Neural cell (in vitro differentiated cells): ENCODE results near the gene LRMDA. TPM values are rescaled to one million over a fixed set of nuclear protein-coding genes. Genes with fewer than 3 reads are reported as not detected.

Experiments used
- H2AFZ ChIP-seq: fragments of 200-600, 300-800 bp; sonication (generic), shearing (Covaris generic); 2 replicates; pipeline ENCODE4 v1.6.0; 2014; ENCODE audit warnings: low read depth, mild to moderate bottlenecking, antibody characterized with exemption, low read length, moderate library complexity
- H3F3A ChIP-seq: fragments of 200-600 bp; shearing (Covaris generic); 2 replicates; pipeline ENCODE4 v1.6.1; 2016; ENCODE audit warnings: mild to moderate bottlenecking, moderate library complexity, mixed read lengths, antibody characterized with exemption, low read length; ENCODE audit not compliant: insufficient read depth, poor library complexity, severe bottlenecking
- H3K27ac ChIP-seq: fragments of 200-600, 300-800 bp; sonication (generic), shearing (Covaris generic); 2 replicates; pipeline ENCODE4 v1.5.1; 2014; ENCODE audit warnings: mild to moderate bottlenecking, low read length, moderate library complexity
- H3K27me3 ChIP-seq: fragments of 300-800, 200-600 bp; sonication (generic), shearing (Covaris generic); 2 replicates; pipeline ENCODE4 v1.6.0; 2014; ENCODE audit warnings: mild to moderate bottlenecking, low read depth, low read length, moderate library complexity; ENCODE audit not compliant: insufficient read depth
- H3K36me3 ChIP-seq: fragments of 300-800, 200-600 bp; sonication (generic), shearing (Covaris generic); 2 replicates; pipeline ENCODE4 v1.5.1; 2014; ENCODE audit warnings: mild to moderate bottlenecking, antibody characterized with exemption, low read length, moderate library complexity; ENCODE audit not compliant: insufficient read depth
- H3K4me2 ChIP-seq: fragments of 300-800, 200-600 bp; sonication (generic), shearing (Covaris generic); 2 replicates; pipeline ENCODE4 v1.6.0; 2014; ENCODE audit warnings: mild to moderate bottlenecking, low read length
- H3K4me3 ChIP-seq: fragments of 300-800, 200-600 bp; sonication (generic), shearing (Covaris generic); 2 replicates; pipeline ENCODE4 v1.5.1; 2014; ENCODE audit warnings: mild to moderate bottlenecking, low read length, moderate library complexity
- H3K79me2 ChIP-seq: fragments of 200-600 bp; shearing (Covaris generic); replicated peaks from 2 replicates; pipeline ENCODE4 v1.6.0; 2014; ENCODE audit warnings: mild to moderate bottlenecking, low read length, moderate library complexity; ENCODE audit not compliant: insufficient read depth
- H3K9ac ChIP-seq: fragments of 300-800, 200-600 bp; sonication (generic), shearing (Covaris generic); 2 replicates; pipeline ENCODE4 v1.6.1; 2016; ENCODE audit warnings: mild to moderate bottlenecking, low read length, mixed read lengths
- H3K9me2 ChIP-seq: fragments of 200-600 bp; shearing (Covaris generic); 2 replicates; pipeline ENCODE4 v1.6.1; 2016; ENCODE audit warnings: mild to moderate bottlenecking, low read length, mixed read lengths; ENCODE audit not compliant: insufficient read depth
- H3K9me3 ChIP-seq: fragments of 200-600, 300-800 bp; sonication (generic), shearing (Covaris generic); 2 replicates; pipeline ENCODE4 v1.6.1; 2016; ENCODE audit warnings: mild to moderate bottlenecking, mixed run types, low read length, moderate library complexity, mixed read lengths
- H4K20me1 ChIP-seq: fragments of 200-600 bp; shearing (Covaris generic); 2 replicates; pipeline ENCODE4 v1.6.1; 2016; ENCODE audit warnings: mild to moderate bottlenecking, mixed run types; ENCODE audit not compliant: insufficient read depth
- EP300 ChIP-seq: fragments of 450-650 bp; conservative IDR thresholded peaks from 2 replicates; pipeline ENCODE4 v1.6.1; 2014; ENCODE audit warnings: antibody characterized with exemption, mild to moderate bottlenecking, moderate library complexity; ENCODE audit not compliant: poor library complexity, severe bottlenecking
- EZH2 ChIP-seq: fragments of 200-600, 300-800 bp; shearing (Covaris generic), sonication (generic); IDR thresholded peaks from 2 replicates; pipeline ENCODE4 v1.6.1; 2014; ENCODE audit warnings: antibody characterized with exemption, low read length, borderline replicate concordance, mild to moderate bottlenecking; ENCODE audit not compliant: insufficient read depth, poor library complexity, severe bottlenecking
- MXI1 ChIP-seq: fragments of 450-650 bp; conservative IDR thresholded peaks from 2 replicates; pipeline ENCODE4 v1.6.1; 2014; ENCODE audit warnings: antibody characterized with exemption, mild to moderate bottlenecking; ENCODE audit not compliant: poor library complexity, severe bottlenecking
- POLR2AphosphoS5 ChIP-seq: IDR thresholded peaks from 2 replicates; pipeline ENCODE4 v1.6.1; 2012
- RAD21 ChIP-seq: fragments of 450-650 bp; conservative IDR thresholded peaks from 2 replicates; pipeline ENCODE4 v1.6.1; 2014; ENCODE audit warnings: antibody characterized with exemption, mild to moderate bottlenecking, moderate library complexity
- SMC3 ChIP-seq: fragments of 450-650 bp; conservative IDR thresholded peaks from 2 replicates; pipeline ENCODE4 v1.6.1; 2014; ENCODE audit warnings: antibody characterized with exemption, mild to moderate bottlenecking, moderate library complexity; ENCODE audit not compliant: poor library complexity
- TAF1 ChIP-seq: IDR thresholded peaks from 2 replicates; pipeline ENCODE4 v1.6.1; 2012; ENCODE audit warnings: low read depth
- polyA plus RNA-seq: library from polyadenylated mRNA; depleted of rRNA; stranded (reverse); fragments of >200 nt; gene quantifications from 2 replicates; pipeline ENCODE4 v1.2.3, GENCODE V29; 2014
- TF ChIP-seq, protein P1 (sequence below): IDR thresholded peaks from 2 replicates; pipeline ENCODE4 v1.6.1; 2012; ENCODE audit warnings: borderline replicate concordance
- TF ChIP-seq, protein P2 (sequence below): fragments of 450-650 bp; IDR thresholded peaks from 2 replicates; pipeline ENCODE4 v1.5.1; 2014; ENCODE audit warnings: antibody characterized with exemption, mild to moderate bottlenecking, moderate library complexity; ENCODE audit not compliant: poor library complexity, severe bottlenecking

The LRMDA gene
- polyA plus RNA-seq, 1 donor from 2014 or later, result 5.6 TPM

DNA sequence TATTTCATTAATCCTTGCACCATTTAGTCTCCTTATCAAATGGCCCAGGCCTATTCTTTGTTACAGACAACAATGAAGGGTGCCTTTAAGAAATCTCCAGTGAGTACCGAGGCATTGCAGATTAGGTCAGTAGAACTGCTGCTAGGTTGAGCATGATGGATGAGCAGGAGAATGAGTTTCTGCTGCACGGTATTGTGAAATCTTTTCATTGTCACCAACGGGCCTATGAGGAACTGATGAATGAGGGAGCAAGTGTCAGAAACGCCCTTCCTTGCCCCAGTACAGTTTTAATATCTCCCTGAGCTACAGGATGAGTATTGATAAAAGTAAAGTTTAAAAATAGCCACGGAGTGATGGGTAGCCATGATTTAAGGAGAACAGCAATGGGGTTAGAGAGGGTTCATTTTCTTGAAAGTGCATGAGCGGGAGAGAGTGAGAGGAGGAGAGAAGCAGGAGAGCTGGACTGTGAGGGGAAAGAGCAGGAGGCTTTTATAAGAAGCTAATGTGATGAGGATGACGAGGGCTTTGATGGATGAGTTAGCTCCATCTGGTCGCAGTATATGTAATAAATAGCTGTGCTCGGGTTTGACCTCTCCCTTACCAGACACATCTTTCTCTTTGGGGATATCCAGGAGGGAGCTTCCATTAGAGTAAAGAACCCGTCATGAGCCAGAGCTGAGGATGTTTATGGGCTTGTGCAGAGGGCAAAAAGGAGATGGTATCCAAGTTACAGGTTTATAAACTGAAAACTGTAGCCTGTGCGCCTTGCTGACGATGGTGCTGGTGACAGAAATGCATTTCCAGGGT is 526.1 kb downstream of the LRMDA start:
- TF ChIP-seq EZH2 (no peak), SMC3 (no peak), TAF1 (no peak), POLR2AphosphoS5 (no peak), EP300 (no peak), MXI1 (no peak), RAD21 (no peak)
- TF ChIP-seq, protein P1, sequence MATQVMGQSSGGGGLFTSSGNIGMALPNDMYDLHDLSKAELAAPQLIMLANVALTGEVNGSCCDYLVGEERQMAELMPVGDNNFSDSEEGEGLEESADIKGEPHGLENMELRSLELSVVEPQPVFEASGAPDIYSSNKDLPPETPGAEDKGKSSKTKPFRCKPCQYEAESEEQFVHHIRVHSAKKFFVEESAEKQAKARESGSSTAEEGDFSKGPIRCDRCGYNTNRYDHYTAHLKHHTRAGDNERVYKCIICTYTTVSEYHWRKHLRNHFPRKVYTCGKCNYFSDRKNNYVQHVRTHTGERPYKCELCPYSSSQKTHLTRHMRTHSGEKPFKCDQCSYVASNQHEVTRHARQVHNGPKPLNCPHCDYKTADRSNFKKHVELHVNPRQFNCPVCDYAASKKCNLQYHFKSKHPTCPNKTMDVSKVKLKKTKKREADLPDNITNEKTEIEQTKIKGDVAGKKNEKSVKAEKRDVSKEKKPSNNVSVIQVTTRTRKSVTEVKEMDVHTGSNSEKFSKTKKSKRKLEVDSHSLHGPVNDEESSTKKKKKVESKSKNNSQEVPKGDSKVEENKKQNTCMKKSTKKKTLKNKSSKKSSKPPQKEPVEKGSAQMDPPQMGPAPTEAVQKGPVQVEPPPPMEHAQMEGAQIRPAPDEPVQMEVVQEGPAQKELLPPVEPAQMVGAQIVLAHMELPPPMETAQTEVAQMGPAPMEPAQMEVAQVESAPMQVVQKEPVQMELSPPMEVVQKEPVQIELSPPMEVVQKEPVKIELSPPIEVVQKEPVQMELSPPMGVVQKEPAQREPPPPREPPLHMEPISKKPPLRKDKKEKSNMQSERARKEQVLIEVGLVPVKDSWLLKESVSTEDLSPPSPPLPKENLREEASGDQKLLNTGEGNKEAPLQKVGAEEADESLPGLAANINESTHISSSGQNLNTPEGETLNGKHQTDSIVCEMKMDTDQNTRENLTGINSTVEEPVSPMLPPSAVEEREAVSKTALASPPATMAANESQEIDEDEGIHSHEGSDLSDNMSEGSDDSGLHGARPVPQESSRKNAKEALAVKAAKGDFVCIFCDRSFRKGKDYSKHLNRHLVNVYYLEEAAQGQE, result no peak
- TF ChIP-seq, protein P2, sequence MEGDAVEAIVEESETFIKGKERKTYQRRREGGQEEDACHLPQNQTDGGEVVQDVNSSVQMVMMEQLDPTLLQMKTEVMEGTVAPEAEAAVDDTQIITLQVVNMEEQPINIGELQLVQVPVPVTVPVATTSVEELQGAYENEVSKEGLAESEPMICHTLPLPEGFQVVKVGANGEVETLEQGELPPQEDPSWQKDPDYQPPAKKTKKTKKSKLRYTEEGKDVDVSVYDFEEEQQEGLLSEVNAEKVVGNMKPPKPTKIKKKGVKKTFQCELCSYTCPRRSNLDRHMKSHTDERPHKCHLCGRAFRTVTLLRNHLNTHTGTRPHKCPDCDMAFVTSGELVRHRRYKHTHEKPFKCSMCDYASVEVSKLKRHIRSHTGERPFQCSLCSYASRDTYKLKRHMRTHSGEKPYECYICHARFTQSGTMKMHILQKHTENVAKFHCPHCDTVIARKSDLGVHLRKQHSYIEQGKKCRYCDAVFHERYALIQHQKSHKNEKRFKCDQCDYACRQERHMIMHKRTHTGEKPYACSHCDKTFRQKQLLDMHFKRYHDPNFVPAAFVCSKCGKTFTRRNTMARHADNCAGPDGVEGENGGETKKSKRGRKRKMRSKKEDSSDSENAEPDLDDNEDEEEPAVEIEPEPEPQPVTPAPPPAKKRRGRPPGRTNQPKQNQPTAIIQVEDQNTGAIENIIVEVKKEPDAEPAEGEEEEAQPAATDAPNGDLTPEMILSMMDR, result no peak
- no peaks in the 10 kb centered on the region for H3F3A ChIP-seq
- H3K9me3 ChIP-seq, result no peaks in the 10 kb centered on the region
- no peaks in the 10 kb centered on the region for H3K36me3 ChIP-seq
- H3K4me3 ChIP-seq, result no peak overlapping the region
- H3K9ac ChIP-seq, result no peak overlapping the region
- no peak overlapping the region for H3K27ac ChIP-seq
- no peaks in the 10 kb centered on the region for H3K9me2 ChIP-seq
- H3K27me3 ChIP-seq, result no peaks in the 10 kb centered on the region
- no peak overlapping the region for H2AFZ ChIP-seq
- H4K20me1 ChIP-seq, result no peaks in the 10 kb centered on the region
- H3K4me2 ChIP-seq, result no peak overlapping the region
- no peaks in the 10 kb centered on the region for H3K79me2 ChIP-seq

DNA sequence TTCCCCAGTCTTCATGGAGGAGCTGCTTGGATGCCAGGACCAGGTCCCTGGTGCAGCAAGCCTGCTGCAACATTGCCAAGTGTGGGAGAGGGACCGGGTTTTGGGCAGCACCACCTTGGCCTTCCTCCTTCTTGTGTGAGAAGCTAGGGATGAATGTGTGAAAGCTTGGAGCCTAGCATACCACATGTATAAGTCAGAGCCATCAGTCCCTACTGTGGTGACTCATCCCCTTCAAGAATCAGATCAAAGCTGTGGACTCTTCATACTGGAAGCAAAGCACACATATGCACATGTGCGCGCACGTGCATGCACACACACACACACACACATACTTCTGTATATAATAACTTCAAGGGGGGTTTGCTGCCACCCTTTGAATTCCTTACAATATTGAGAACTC is 527.8 kb downstream of the LRMDA start:
- H3K9ac ChIP-seq, result no peak overlapping the region
- no peaks in the 10 kb centered on the region for H3K79me2 ChIP-seq
- no peak overlapping the region for H3K4me3 ChIP-seq
- no peak overlapping the region for H3K27ac ChIP-seq
- H3F3A ChIP-seq, result no peaks in the 10 kb centered on the region
- no peaks in the 10 kb centered on the region for H3K9me3 ChIP-seq
- no peak overlapping the region for H3K4me2 ChIP-seq
- H3K36me3 ChIP-seq, result no peaks in the 10 kb centered on the region
- no peaks in the 10 kb centered on the region for H3K27me3 ChIP-seq
- H2AFZ ChIP-seq, result no peak overlapping the region
- TF ChIP-seq EZH2 (no peak), POLR2AphosphoS5 (no peak), SMC3 (no peak), RAD21 (no peak), EP300 (no peak), TAF1 (no peak), MXI1 (no peak)
- TF ChIP-seq, protein P1, result no peak
- TF ChIP-seq, protein P2, result no peak
- no peaks in the 10 kb centered on the region for H3K9me2 ChIP-seq
- H4K20me1 ChIP-seq, result no peaks in the 10 kb centered on the region
